ENCODE results near the gene KDM4B. TPM values are rescaled to one million over a fixed set of nuclear protein-coding genes. Genes with fewer than 3 reads are reported as not detected.

Gene KDM4B
- total and polyA plus RNA-seq, 10 of the 15 experiments (the other 5 are each of a cell fraction or from before 2014, with no cell fraction given) = 0.47 to 49.6 (median 16.2) TPM

- no peak for TF ChIP-seq STAT1 (conservative IDR thresholded peaks at IDR 0.05)
These were observed 219.8 kb downstream of the KDM4B start (continued) for GRCh38 chr19:5188548-5189317.

DNA sequence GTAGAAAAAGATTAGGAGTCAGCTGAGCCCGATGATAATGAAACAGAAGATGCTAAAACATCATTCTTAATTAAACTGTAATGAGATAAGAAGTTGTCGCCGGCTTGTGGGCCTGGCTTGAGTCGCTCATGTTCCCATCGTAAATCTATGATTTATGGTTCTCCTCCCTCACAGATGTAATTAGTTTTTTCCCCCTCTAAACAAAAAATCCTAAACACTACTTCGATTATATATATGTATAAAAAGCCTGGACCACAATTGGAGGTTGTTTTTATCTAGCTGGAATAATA lies 220.3 kb downstream of the KDM4B start:
- TF ChIP-seq IRF5 (IDR thresholded peaks at IDR 0.05; ENCODE audit: borderline replicate concordance) (no peak), ATF7 (IDR thresholded peaks at IDR 0.05; ENCODE audit: low read depth) (no peak), FOS (IDR thresholded peaks at IDR 0.05; ENCODE audit: borderline replicate concordance, extremely low read depth, insufficient read length) (no peak), ZSCAN29 (IDR thresholded peaks at IDR 0.05) (no peak), RAD21 (IDR thresholded peaks at IDR 0.05; ENCODE audit: insufficient read depth, low read depth, low read length) (no peak), ZBED1 (IDR thresholded peaks at IDR 0.05; ENCODE audit: borderline replicate concordance) (no peak), EED (IDR thresholded peaks at IDR 0.05; ENCODE audit: low read depth) (no peak), KDM1A (IDR thresholded peaks at IDR 0.05; ENCODE audit: borderline replicate concordance) (no peak), DPF2 (IDR thresholded peaks at IDR 0.05) (no peak), KAT2A (conservative IDR thresholded peaks at IDR 0.05; ENCODE audit: control insufficient read depth, low read depth, low read length) (no peak), LARP7 (IDR thresholded peaks at IDR 0.05) (no peak), ZNF687 (IDR thresholded peaks at IDR 0.05) (no peak), PAX8 (IDR thresholded peaks at IDR 0.05) (no peak)
- ChIA-PET POLR2A (no interaction called here), SMC1A (ENCODE audit: uncharacterized antibody, unreplicated experiment) (no interaction called here), RAD21 (ENCODE audit: unreplicated experiment) (no interaction called here), CTCF (interaction anchor here (0.8 to 1.6 kb wide), 2 partner anchors 18 to 144 kb away, joined by 3 to 4 read pairs; no protein-coding TSS in a partner anchor)
- WGBS (ENCODE audit: insufficient coverage, insufficient replicate concordance, low lambda C conversion rate, missing lambda C conversion rate) = 19% methylated on average over 6 of the region's 6 CpGs
- no peak overlapping the region for H3K4me2 ChIP-seq (ENCODE audit: control insufficient read depth, insufficient read depth)
- H2AFZ ChIP-seq (ENCODE audit: control insufficient read depth, low read depth, low read length) = no peak overlapping the region
- H3K79me2 ChIP-seq (ENCODE audit: control insufficient read depth, insufficient read depth, low read length) = no peaks in the 10 kb centered on the region
- no peaks in the 10 kb centered on the region for H3K9me3 ChIP-seq (replicated peaks; ENCODE audit: control insufficient read depth, insufficient read depth, low read length)
- H3K4me1 ChIP-seq (ENCODE audit: control insufficient read depth, insufficient read depth, low read length) = no peaks in the 10 kb centered on the region
- H3K36me3 ChIP-seq (ENCODE audit: control insufficient read depth in 2 of 2, insufficient read depth in 2 of 2, low read length in 1 of 2) = no peaks in the 10 kb centered on the region
- in situ Hi-C loops (cut with MboI) (no loop called here), intact Hi-C loops (cut with micrococcal nuclease; ENCODE audit: unreplicated experiment) (no loop called here)
- no peaks in the 10 kb centered on the region for H3K27me3 ChIP-seq (replicated peaks in 1 of 2; ENCODE audit: control insufficient read depth in 2 of 2, insufficient read depth in 2 of 2, low read length in 1 of 2)
- no peaks in the 10 kb centered on the region for H4K20me1 ChIP-seq (ENCODE audit: control insufficient read depth, insufficient read depth)
- H3K27ac ChIP-seq (ENCODE audit: control insufficient read depth, insufficient read depth) = no peak overlapping the region
- no TSS peak for BruUV-seq (replicated peaks)
- ATAC-seq (no peak), FAIRE-seq (no peak), DNase-seq (ENCODE audit: low read depth, low spot score) (no peak)
- H3K4me3 ChIP-seq = no peak overlapping the region
- H3K9ac ChIP-seq (ENCODE audit: control insufficient read depth, insufficient read depth, low read length) = no peak overlapping the region

Data from GM12878 (cell line).